ENCODE results near the gene MAGEA9B.
"Not testable (repeated sequence)": the region's sequence is repeated elsewhere in the genome, so short reads cannot be mapped to it uniquely, and the experiment has no call there.

Gene MAGEA9B

GRCh38 chrX:149628280-149628679 lies 41.0 kb upstream of the MAGEA9B start:
- ChIA-PET CTCF (interaction anchor here (1.3 kb wide), 1 partner anchor 116 kb away, joined by 3 read pairs; no protein-coding TSS in a partner anchor), POLR2A (no interaction called here)
- TF ChIP-seq CTCF (IDR thresholded peaks at IDR 0.05; ENCODE audit: control extremely low read depth, extremely low read depth, low read depth, missing control alignments): no peak
- DNase-seq (ENCODE audit: extremely low spot score): no peak

- POLR2A ChIA-PET; DNase-seq (ENCODE audit: extremely low spot score): not testable (repeated sequence)
- CTCF ChIA-PET: interaction anchor here (1.3 kb wide), 1 partner anchor 115 kb away, joined by 3 read pairs; no protein-coding TSS in a partner anchor
Measured at GRCh38 chrX:149626829-149627228, 39.6 kb upstream of the MAGEA9B start.

GRCh38 chrX:149619662-149620061 lies 32.4 kb upstream of the MAGEA9B start:
- DNase-seq (ENCODE audit: extremely low spot score); CTCF ChIA-PET; POLR2A ChIA-PET: not testable (repeated sequence)

DNA sequence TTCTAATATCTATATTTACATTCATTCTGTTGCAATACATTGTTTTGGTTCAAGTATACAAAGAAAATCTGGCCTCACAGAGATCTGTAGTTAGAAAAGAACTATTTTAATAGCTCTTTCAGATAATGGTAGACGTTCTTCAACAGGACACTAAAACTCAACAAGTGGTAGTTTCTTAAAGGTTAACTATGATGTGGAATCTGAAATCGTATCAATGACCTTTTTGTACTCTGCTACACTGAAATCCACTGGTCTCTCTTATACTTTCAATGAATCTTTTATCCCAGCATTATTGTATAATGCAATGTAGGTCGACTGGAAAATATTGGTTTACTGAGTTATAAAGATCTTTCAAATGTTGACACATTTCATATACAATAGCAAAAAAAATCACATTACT lies 31.6 kb upstream of the MAGEA9B start:
- no peak for DNase-seq (ENCODE audit: extremely low spot score)
- TF ChIP-seq CTCF (IDR thresholded peaks at IDR 0.05; ENCODE audit: control extremely low read depth, extremely low read depth, low read depth, missing control alignments): no peak
- CTCF ChIA-PET: no interaction called here
- POLR2A ChIA-PET: no interaction called here

DNA sequence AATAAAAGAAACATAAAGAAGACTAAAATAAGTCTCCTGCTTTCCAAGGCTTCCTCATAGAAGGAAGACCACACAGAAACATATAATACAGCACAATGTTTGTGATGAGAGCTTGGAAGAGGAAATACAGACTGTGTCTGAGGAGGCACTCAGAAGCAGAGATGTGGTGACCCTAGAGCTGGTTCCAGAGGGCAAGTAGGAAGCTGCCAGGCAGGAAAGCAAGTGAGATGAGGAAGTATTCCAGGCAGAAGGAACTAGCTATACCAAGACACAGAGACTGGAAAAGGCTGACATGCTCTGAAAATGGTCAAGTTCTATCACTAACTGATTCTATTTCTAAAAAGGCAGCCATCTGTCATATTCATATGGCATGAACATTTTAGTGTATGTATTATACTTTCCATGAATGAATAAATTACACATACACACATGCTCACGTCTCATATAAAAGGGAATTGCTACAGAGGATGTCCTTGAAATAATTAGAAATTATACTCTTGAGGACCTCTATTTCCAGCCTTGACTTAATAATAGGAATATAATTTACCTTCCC lies 24.4 kb upstream of the MAGEA9B start:
- ChIA-PET CTCF (no interaction called here), POLR2A (no interaction called here)
- no peak for DNase-seq (ENCODE audit: extremely low spot score)
- TF ChIP-seq CTCF (IDR thresholded peaks at IDR 0.05; ENCODE audit: control extremely low read depth, extremely low read depth, low read depth, missing control alignments): no peak

- CTCF ChIA-PET: no interaction called here
- no peak for TF ChIP-seq CTCF (IDR thresholded peaks at IDR 0.05; ENCODE audit: control extremely low read depth, extremely low read depth, low read depth, missing control alignments)
- POLR2A ChIA-PET: no interaction called here
- no peak for DNase-seq (ENCODE audit: extremely low spot score)
Measured at GRCh38 chrX:149610511-149610910, 23.3 kb upstream of the MAGEA9B start.

DNA sequence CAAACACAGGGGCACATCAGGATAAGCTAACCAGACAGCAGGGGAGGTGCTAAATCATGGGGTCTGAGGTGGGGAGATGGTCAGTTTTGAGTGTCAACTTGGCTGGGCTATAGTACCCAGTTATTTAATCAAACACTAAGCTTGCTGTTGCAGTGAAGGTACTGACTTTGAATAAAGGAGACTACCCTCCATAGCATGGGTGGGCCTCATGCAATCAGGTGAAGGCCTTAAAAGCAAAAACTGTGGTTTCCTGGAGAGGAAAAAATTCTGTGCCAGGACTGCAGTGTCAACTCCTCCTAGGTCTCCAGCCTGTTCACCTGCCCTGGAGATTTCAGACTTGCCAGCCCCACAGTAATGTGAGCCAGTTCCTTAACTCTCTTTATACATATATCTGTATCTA lies 20.4 kb upstream of the MAGEA9B start:
- POLR2A ChIA-PET: no interaction called here

GRCh38 chrX:149605248-149605885 lies 18.1 kb upstream of the MAGEA9B start:
- POLR2A ChIA-PET; DNase-seq (ENCODE audit: extremely low spot score); CTCF ChIA-PET: not testable (repeated sequence)

More for the DNA sequence above, 20.4 kb upstream of the MAGEA9B start:
- no peak for DNase-seq (ENCODE audit: extremely low spot score)
- TF ChIP-seq CTCF (IDR thresholded peaks at IDR 0.05; ENCODE audit: control extremely low read depth, extremely low read depth, low read depth, missing control alignments): no peak
- CTCF ChIA-PET: no interaction called here

DNA sequence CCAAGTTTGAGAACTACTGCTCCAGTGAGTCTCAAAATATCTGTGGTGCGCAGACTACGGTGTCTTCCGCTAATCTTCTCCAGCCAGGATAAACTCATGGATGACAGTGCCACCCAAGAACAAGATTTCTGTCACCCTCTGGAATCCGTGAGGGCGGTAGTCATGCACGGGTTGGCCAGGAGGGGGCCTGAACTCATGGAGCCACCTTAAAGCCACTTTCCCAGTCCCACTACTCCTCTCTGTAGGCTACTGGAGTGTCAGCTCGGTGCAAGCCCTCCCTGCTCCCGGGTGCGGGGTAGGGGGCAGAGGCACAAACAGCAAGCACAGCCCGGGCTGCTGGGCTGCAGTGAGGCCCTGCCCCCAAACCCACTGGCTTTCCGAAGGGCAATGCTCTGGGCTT lies 11.3 kb upstream of the MAGEA9B start:
- DNase-seq (ENCODE audit: extremely low spot score); CTCF ChIA-PET; POLR2A ChIA-PET: not testable (repeated sequence)

- not testable (repeated sequence) for DNase-seq (ENCODE audit: extremely low spot score)
Measured at GRCh38 chrX:149595943-149596342, 8.7 kb upstream of the MAGEA9B start.

DNA sequence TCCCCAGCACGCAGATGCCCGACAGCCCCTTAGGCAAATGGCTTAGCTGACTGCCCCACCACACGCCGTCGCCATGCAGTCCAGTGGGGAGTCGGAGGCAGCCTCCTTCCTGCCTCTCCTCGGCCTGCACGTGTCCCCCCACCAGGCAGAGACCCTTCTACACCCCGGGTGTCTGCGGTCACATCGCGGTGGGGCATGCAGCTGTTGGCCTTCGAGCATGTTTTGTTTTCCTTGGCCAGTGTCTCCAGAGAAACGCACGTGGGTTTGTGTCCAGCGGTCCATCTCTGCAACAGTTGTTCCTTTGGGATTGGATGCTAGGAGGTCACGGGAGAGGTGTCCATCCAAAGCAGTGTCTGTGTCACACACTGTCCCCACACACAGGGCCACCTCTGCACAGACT lies 8.0 kb upstream of the MAGEA9B start, which contains the start of gene HSFX2:
Gene HSFX2, minus strand, starts transcription at position 101 of the 400 bp plus-strand sequence. CDS start 614 bp downstream, outside the sequence.
- CTCF ChIA-PET; DNase-seq (ENCODE audit: extremely low spot score); POLR2A ChIA-PET: not testable (repeated sequence)

More at GRCh38 chrX:149595943-149596342, 8.7 kb upstream of the MAGEA9B start:
- CTCF ChIA-PET, POLR2A ChIA-PET: not testable (repeated sequence)

DNA sequence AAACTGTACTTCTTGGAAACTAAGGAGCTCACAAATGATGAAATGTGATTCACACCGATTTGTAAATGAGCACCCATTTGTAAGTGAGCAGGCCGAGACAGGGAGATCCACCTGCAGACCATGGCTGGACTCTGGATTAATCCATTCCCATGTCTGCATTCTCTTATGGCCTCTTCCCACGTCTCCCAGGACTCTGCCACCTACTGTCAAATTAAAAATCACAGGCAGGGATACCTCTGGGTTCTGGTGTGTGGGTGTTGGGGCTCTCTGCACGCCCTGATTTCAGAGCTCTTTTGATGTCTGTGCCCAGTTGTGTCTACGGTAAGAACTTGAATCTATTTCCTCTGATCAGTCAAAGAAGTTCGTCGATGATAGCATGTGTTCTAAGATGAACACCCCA lies 3.7 kb upstream of the MAGEA9B start:
- CTCF ChIA-PET; DNase-seq (ENCODE audit: extremely low spot score); POLR2A ChIA-PET: not testable (repeated sequence)

Data from GM10248 (cell line).